Measurements from ENCODE around the gene PSTPIP1.

Gene PSTPIP1

DNA sequence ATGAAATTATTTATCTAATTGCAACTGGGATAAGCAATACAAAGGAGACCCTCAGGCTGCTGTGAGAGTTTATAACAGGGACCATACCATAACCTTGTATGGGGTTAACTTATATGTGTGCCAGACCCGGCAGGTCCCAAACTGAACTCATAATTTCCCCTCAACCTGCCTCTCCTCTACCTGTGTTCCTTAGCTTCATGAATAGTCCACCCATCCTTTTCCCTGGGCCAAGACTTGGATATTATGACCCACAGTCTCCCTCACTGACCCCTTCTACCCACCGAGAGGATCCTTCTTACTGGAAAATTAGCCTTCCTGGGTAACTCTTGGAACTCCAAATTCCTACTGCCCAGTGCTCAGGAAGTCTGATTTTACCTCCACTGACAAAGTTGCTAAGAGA lies 79.4 kb downstream of the PSTPIP1 start:
- Histone ChIP-seq H3K4me3 (ENCODE audit: low read depth in 1 of 2, low read length in 2 of 2) (no peak overlapping the region), H3K9ac (ENCODE audit: low read length) (no peak overlapping the region), H3K27ac (ENCODE audit: low read depth, low read length) (no peak overlapping the region), H3K4me1 (ENCODE audit: insufficient read depth, low read length) (peaks cover 12% of the 10 kb centered on the region), H3K9me3 (ENCODE audit: low read length) (no peaks in the 10 kb centered on the region), H3K36me3 (ENCODE audit: insufficient read depth, low read length) (no peaks in the 10 kb centered on the region), H3K27me3 (ENCODE audit: control insufficient read depth in 1 of 2, insufficient read depth in 2 of 2, low read length in 2 of 2) (no peaks in the 10 kb centered on the region)

DNA sequence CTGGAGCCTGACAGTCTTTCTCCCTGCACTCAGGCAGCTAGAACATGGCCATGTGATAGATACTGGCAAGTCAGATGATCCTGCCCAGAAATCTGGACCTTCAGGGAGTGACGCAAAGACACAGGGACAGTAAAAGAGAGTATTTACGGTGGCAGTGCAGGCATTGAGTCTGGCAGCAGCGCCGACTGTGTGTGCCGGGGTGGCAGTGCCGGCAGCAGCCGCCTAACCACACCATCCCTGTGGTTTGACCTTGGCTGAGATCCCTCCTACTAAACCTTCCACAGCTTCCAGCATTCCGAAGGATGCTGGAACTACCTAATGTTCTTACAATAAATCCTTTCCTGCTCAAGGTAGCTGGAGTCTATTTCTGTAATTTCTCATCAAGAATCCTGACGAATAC lies 80.6 kb downstream of the PSTPIP1 start:
- Histone ChIP-seq H3K4me1 (ENCODE audit: insufficient read depth, low read length) (peaks cover 4% of the 10 kb centered on the region), H3K9me3 (ENCODE audit: low read length) (no peaks in the 10 kb centered on the region), H3K4me3 (ENCODE audit: low read depth in 1 of 2, low read length in 2 of 2) (no peak overlapping the region), H3K9ac (ENCODE audit: low read length) (no peak overlapping the region), H3K27ac (ENCODE audit: low read depth, low read length) (no peak overlapping the region), H3K36me3 (ENCODE audit: insufficient read depth, low read length) (no peaks in the 10 kb centered on the region), H3K27me3 (ENCODE audit: control insufficient read depth in 1 of 2, insufficient read depth in 2 of 2, low read length in 2 of 2) (no peaks in the 10 kb centered on the region)

DNA sequence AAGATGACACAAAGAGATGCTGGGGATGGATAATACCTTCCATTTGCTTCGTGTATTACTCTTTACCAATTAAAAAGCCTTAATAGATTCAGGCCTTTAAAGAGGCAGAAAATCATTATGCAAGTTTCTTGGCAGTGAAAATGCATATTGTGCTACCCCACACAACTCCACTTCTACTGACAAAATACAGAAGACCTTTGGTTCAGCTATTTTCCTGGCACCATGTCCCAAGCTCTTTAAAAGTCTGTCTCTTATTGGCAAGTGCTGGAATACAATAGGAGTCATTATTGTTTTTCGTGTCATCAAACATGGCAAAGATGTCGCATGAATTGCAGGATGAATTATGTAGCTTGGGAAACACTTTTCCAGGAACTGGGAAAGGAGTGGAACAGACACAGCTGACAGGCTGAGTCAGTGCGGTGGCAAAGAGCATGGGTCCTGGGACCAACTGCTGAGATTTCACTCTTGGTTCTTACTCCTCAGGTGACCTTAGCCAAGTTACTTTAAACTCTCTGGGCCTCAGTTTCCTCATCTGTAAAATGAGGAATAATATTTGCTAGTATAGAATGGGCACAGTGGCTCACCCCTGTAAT lies 81.5 kb downstream of the PSTPIP1 start:
- peaks cover 4% of the 10 kb centered on the region for H3K4me1 ChIP-seq (ENCODE audit: insufficient read depth, low read length)
- H3K9ac ChIP-seq (ENCODE audit: low read length) = no peak overlapping the region
- no peak overlapping the region for H3K27ac ChIP-seq (ENCODE audit: low read depth, low read length)
- no peaks in the 10 kb centered on the region for H3K9me3 ChIP-seq (ENCODE audit: low read length)
- no peak overlapping the region for H3K4me3 ChIP-seq (ENCODE audit: low read depth in 1 of 2, low read length in 2 of 2)
- no peaks in the 10 kb centered on the region for H3K36me3 ChIP-seq (ENCODE audit: insufficient read depth, low read length)
- H3K27me3 ChIP-seq (ENCODE audit: control insufficient read depth in 1 of 2, insufficient read depth in 2 of 2, low read length in 2 of 2) = no peaks in the 10 kb centered on the region

DNA sequence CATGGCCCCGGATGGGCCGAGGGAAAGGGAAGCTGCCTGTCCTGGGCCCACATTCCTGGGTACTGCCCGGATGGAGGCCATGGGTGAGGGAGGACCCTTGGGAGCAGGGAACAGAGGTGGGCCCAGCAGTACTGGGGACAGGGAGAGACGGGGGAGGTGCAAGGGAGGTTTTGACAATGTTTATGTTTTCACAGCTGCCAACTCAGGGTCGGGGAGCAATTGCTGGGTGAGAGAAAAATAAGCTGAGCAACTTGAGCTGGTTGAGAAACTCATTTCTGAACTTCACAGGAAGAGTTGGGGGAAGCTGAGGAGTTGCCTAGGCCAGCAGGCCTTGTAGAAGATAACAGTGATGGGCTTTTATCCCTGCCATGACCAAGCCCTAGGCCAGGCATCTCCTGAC lies 87.0 kb downstream of the PSTPIP1 start:
- no peaks in the 10 kb centered on the region for H3K9me3 ChIP-seq (ENCODE audit: low read length)
- no peaks in the 10 kb centered on the region for H3K27me3 ChIP-seq (ENCODE audit: control insufficient read depth in 1 of 2, insufficient read depth in 2 of 2, low read length in 2 of 2)
- H3K36me3 ChIP-seq (ENCODE audit: insufficient read depth, low read length) = no peaks in the 10 kb centered on the region
- no peak overlapping the region for H3K9ac ChIP-seq (ENCODE audit: low read length)
- no peaks in the 10 kb centered on the region for H3K4me1 ChIP-seq (ENCODE audit: insufficient read depth, low read length)
- H3K4me3 ChIP-seq (ENCODE audit: low read depth in 1 of 2, low read length in 2 of 2) = no peak overlapping the region
- no peak overlapping the region for H3K27ac ChIP-seq (ENCODE audit: low read depth, low read length)

DNA sequence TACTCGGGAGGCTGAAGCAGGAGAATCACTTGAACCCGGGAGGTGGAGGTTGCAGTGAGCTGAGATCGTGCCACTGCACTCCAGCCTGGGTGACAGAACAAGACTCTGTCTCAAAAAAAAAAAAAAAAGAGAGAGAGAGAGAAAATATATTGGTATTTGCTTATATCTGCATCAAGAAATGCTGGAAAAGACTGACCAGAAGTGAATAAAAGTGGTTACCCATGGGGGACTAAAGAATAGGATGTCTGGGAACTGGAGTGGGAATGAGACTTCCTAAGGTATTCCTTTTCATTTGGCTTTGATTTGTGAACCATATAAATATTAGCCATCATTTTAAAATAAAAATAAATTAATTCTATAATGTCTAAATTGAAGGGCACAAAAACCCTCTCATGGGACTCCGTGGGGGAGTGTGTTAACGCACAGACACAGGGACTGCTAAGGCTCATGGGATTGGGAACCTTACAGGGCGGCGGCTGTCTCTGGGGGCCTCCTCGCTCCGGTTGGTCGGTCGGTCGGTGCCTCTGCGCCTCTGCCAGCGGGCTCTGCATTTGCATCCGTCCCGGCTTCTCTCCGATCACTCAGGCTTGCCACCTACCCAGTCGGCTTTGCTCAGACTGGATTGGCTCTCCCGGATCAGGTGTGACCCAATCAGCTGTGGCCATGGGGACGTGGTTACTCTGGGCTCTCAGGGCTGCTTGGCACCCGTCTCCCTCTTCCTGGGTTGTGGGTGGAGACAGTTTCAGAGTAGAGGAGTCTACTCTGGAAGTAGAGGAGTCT lies 88.6 kb downstream of the PSTPIP1 start:
- H3K27me3 ChIP-seq (ENCODE audit: control insufficient read depth in 1 of 2, insufficient read depth in 2 of 2, low read length in 2 of 2) = no peaks in the 10 kb centered on the region
- peak overlapping the region; percentile 7 for H3K27ac ChIP-seq (ENCODE audit: low read depth, low read length)

DNA sequence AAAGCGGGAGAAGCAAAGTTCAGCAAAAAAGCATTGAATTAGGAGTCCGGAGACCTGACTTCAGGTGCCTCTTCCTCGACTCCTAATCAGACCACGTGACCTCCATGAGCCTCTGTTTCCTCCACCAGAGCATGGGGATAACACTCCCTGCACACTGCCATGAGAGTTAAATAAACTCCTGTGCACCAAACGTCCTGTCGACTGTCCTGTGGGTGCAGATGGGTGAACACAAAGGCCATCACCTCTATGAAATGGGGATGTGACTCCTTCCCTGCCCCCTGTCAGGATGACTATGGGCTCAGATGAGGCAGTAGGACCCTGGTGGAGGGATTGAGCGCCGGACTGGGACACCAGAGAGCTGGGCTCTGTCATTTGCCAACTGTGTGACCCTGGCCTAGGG lies 89.5 kb downstream of the PSTPIP1 start:
- Histone ChIP-seq H3K27me3 (ENCODE audit: control insufficient read depth in 1 of 2, insufficient read depth in 2 of 2, low read length in 2 of 2) (no peaks in the 10 kb centered on the region), H3K36me3 (ENCODE audit: insufficient read depth, low read length) (no peaks in the 10 kb centered on the region), H3K9me3 (ENCODE audit: low read length) (no peaks in the 10 kb centered on the region), H3K9ac (ENCODE audit: low read length) (no peak overlapping the region), H3K4me1 (ENCODE audit: insufficient read depth, low read length) (no peaks in the 10 kb centered on the region), H3K4me3 (ENCODE audit: low read depth in 1 of 2, low read length in 2 of 2) (no peak overlapping the region), H3K27ac (ENCODE audit: low read depth, low read length) (no peak overlapping the region)

More for the DNA sequence above, 88.6 kb downstream of the PSTPIP1 start:
- peak overlapping the region in 1 of 2 donors; percentile 48 for H3K4me3 ChIP-seq (ENCODE audit: low read depth in 1 of 2, low read length in 2 of 2)
- H3K9me3 ChIP-seq (ENCODE audit: low read length) = no peaks in the 10 kb centered on the region
- H3K36me3 ChIP-seq (ENCODE audit: insufficient read depth, low read length) = no peaks in the 10 kb centered on the region
- H3K4me1 ChIP-seq (ENCODE audit: insufficient read depth, low read length) = no peaks in the 10 kb centered on the region
- no peak overlapping the region for H3K9ac ChIP-seq (ENCODE audit: low read length)

DNA sequence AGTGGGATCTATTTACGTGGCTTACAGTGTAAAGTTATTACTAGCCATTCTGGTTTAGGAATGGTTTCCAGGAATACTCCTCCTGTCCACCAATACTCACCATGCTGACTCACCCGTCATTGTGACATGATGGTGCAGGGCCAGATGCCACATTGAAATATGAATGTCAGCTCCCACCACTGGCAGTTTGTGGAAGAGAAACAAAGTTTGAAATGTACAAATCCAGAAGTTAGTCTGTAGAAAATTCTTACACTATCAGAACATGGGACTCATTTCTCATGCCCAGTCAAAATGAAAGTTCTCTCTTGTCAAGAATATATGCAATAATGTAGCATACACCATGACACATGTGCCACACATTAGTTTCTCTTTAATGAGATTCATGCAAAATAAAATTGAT lies 90.4 kb downstream of the PSTPIP1 start:
- H3K9ac ChIP-seq (ENCODE audit: low read length) = no peak overlapping the region
- H3K4me3 ChIP-seq (ENCODE audit: low read depth in 1 of 2, low read length in 2 of 2) = no peak overlapping the region
- H3K27ac ChIP-seq (ENCODE audit: low read depth, low read length) = no peak overlapping the region
- no peaks in the 10 kb centered on the region for H3K36me3 ChIP-seq (ENCODE audit: insufficient read depth, low read length)
- H3K4me1 ChIP-seq (ENCODE audit: insufficient read depth, low read length) = no peaks in the 10 kb centered on the region
- H3K27me3 ChIP-seq (ENCODE audit: control insufficient read depth in 1 of 2, insufficient read depth in 2 of 2, low read length in 2 of 2) = no peaks in the 10 kb centered on the region
- H3K9me3 ChIP-seq (ENCODE audit: low read length) = no peaks in the 10 kb centered on the region
